Stimulated activated CD8-positive, alpha-beta memory T cell treated with anti-CD3 and anti-CD28 coated beads, Interleukin-12 subunit alpha, Interleukin-12 subunit beta, amount 100 ng/mL, for 4 hours (primary cell): Measurements from ENCODE around the gene TBX18.

ENCODE experiments used
- DNase-seq: peaks from one replicate; pipeline ENCODE4 v3.0.0-alpha.2; 2020; ENCODE audit warnings: low read depth

The TBX18 gene

DNA sequence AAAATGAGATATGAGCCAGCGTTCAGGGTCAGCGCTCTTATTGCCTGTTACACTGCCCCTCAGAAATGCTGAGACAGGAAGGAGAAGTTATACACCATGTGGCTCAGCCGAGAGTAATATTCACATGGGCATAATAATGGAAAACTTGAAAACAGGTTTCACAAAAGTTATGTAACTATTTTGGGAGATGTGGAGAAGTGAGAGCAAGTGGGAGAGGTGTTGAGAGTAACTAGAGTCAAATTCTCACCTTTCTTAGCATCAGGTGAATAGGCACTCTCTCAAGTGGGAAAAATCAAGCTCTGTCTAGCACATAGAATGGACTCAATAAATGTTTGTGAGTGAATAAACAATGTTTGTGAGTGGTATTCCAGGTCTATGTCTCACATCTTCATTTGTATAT, 94.5 kb downstream of the TBX18 start:
- no peak for DNase-seq

DNA sequence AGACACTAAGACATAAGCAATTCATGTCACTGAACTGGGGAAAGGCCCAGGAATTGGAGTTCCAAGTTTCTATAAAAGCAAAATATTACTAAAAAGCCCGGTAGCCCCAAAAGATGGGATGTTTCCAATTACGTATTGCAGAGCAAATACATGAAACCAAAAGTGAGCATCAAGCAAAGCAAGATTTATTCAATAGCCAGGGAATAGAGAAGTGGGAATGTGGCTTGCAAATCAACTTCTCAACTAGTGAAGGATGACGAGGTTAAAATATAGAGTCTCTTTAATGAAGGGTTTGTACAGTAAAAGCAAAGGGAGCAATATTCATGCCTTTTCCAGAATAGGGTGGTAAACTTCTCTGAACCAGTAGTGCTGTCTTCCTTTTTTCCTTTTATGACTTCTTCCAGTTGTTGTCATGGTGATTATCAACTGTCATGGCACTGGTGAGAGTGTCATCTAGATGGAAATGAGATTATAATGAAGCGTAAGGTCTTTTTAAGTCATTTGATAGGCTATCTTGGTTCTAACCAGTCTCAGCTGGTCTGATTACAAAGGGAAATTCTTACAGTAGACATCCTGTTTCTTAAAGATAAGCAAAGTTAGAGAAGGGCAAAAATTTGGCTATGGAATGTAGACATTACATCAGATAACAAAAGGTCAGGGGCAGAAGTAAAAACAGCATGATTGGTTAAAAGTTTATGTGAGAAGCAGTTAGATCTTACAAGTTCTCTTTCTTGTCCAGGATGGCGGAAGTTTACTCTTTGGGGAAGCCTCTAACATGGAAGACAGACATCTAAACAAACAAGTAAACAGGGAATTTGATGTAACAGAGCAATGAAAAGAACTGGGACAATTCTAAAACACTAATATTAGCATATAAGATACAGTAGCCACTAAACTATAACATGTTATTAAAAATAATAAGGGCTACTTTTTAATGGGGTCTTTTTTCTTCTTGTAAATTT, 96.9 kb downstream of the TBX18 start:
- DNase-seq, result no peak

DNA sequence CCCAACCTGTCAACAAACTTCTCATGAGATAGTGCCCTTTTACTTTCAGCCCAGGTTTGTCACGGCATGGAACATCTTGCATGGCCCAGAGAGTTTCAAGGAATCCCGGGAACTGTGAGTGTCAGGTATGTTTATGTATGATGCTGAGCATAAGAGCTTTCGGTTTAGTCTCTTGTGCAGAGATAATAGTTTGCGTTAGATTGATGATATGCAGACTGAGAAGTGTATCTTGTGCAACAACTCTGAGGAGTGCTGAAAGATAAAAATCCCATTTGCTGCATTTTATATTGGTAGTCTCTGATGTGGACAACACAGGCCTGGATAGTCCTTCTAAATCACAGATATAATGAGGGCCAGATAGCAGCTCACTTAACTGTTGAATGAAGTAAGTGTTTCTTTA, 99.0 kb downstream of the TBX18 start:
- DNase-seq, result no peak

DNA sequence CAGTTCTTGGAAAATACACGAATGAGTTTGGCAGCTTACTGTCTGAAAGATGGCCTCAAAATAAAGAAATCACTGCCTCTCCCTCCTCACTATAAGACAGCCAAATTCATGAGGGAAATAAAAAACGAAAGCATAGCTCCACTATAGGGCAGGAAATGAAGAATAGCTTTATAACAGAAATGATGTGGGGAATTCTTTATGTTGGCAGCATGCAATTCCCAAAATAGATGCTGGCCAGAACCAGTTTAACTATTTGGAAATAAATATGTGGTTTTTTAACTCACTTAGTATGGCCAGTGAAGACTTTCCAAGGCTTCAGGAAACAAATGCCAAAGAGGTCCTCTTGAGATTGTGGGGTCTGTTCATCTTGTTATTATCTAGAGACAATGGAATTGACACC, 100.5 kb downstream of the TBX18 start:
- no peak for DNase-seq

DNA sequence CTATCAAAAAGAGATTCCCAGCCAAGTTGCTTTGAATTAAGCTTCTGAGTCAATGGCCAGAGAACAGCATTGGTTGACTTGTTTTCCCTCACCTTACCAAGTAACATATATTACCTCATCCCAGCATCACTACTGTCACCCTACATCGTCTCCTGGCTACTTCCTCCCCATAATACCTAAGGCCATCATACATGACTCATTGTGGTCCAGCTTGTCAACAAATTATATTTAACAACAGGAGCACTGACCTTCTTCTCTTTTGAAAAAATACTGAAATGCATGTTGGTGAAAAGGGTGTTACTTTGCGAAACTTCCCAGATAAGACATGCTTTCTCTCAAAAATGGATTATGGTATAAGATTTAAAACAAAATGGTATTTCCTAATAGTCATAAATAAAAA, 106.9 kb downstream of the TBX18 start:
- DNase-seq, result no peak

DNA sequence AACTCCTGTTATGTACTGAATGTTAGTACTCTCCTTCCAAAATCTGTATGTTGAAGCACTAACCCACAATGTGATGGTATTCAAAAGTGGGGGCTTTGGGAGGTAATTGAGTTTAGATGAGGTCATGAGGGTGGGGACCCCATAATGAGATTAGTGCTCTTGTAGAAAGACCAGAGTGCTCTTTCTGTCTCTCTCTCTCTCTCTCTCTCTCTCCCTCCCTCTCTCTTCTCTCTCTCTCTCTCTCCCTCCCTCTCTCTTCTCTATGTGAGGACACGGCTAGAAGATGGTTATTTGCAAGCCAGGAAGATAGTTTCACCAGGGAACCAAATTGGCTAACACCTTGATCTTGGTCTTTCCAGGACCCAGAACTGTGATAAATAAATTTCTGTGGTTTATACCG, 107.4 kb downstream of the TBX18 start:
- DNase-seq, result no peak

DNA sequence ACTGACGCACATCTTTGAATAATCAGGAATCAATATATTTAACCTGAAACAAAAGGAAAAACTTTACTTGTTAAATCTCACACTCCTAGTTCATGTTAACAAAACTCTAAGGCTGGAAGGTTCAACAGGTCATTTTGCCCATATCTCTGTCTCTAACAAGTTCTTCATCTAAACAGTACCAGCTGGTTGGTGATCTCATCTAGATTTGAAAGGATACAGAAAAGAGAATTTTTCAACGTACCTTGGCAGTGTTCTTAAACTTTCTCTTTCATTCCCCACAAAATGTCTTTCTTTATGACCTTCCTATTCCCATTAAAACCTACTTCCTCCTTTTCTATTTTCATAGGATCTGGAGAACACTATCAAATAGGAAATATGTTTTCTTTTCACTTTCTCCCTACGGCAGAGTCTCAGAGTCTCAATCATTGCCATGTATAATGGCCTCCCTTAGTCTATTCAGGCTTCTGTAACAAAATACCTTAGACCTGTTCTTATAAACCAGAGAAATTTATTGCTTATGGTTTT, 111.3 kb downstream of the TBX18 start:
- no peak for DNase-seq

DNA sequence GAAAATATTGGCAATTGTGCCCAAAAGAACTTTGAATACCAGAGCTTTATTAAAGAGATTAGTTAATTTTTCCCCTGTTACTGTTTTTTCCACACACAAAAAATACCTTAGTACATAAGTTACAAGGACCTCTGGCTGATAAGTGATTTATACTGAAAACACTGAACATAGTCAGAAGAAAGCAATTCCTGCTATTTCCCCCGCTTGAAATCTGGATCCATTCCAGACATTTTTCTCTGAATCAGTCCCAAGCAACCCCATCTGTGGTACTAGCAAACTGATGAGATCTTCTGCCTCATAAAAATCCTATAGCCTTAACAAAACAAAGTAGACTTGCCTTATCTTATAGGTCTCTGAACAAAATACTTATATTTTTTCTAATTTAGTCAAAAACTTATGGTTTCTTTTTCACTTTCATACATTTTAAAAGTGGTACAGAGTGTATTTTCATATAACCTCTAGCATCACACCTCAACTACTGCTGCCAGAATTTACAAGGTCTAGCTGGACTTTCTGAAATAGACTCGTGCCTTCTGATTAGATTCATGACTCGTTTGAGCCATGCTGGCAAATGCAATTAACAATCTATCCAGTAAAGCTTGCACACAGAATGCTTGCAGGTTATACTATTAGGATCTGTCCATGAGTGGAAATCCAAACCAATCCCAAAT, 111.9 kb downstream of the TBX18 start:
- DNase-seq, result no peak

DNA sequence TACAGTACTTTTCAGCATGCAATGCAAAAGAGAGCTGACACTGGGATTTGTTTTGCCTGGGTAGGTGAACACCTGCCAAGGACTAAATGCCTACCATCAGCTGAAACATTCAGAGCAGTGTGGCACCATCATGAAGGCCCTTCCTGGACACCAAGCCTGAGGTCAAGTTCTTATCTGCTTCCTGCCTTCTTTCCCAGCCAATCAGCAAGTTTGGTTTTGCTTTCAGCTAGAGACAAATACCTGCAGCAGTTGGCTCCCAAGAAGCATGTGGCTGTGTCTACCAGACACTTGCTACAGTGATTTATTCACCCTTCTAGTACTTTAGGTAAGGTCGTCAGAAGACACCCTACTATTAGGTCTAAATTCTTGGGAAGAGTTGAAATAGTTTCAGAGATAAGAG, 112.8 kb downstream of the TBX18 start:
- DNase-seq, result no peak

DNA sequence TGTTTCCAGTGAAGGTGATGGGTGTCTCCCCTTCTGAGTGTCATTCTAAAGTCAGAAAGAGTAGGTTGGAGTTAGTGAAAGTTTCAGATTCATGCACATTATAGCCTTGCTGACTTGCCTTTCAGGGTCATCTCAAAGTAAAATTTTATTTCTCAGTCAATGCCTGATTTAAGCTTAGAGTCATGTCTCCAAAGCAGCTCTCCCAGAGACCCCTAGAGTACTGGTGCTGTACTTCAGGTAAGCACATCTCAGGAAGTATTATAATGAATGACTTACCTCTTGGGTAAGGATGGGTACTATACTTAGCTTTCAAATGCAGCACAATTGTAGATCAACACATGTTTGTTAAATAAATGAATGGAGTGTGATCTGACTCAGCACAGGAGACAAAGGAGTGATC, 116.0 kb downstream of the TBX18 start:
- DNase-seq, result no peak

DNA sequence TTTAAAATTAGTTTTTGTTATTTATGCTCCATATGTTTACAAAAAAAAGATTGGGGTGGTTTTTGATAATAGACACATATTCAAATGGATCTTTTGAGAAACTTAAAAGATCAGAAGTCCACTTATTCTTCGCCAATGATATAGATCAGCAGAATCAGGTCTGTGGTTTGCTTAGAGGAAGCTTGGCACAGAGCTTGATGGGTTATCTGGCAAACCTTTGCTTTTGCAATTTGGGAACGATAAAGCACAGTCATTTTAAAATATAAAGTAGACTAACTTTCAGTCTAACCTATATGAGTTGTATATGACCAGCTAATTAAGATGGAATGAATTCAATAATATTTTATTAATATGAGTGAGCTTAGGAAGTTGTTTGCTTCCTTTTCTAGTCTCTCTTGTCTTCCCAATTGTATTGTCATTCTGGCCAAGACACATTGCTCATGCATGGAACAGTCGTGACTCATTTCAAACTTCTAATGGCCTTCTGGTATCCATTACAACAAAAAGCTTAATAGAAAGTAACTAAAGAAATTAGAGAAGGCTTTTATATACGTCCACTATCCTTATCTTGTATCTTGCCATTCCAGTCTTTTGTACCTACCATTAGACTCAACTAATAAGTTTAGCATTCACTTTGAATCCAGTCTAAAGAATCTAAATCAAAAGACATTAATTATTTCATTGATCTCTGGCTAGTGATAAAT, 118.7 kb downstream of the TBX18 start:
- DNase-seq, result no peak

DNA sequence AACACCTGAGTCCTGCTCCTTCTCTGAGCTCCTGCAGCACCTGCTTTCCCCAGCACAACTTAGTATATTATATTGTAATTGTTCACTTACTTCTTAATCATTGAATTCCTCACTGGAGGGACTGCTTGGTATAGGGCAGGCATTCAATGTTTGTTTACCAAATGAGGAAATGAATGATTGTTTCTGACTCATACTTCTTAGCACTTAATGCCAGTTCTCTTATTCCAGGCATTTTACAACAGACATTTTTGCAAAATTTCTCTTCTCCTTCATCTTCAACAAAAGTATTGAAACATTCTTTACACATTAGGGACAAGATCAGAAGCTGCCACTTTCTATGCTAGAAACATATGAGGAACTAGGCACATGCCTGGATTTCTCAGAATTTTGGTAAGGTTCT, 119.4 kb downstream of the TBX18 start:
- DNase-seq, result no peak

DNA sequence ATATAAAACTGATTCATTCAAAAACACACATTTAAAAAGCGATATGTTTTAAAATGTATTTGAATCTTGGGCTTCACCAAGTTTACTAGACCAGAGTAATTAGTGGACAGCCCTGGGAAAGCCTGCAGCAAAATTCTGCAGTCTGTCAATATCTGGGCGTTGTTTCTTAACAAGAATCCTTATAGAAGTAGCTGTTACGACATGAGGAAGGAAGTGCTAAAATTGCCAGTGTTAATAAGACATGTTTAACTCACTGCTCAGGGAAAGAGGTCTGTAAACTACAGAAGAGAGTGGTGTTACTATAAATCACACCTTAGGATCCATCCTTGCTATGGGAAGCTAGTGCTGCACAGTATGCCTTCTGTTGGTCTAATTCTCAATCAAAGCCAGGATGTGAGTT, 120.6 kb downstream of the TBX18 start:
- DNase-seq, result no peak

DNA sequence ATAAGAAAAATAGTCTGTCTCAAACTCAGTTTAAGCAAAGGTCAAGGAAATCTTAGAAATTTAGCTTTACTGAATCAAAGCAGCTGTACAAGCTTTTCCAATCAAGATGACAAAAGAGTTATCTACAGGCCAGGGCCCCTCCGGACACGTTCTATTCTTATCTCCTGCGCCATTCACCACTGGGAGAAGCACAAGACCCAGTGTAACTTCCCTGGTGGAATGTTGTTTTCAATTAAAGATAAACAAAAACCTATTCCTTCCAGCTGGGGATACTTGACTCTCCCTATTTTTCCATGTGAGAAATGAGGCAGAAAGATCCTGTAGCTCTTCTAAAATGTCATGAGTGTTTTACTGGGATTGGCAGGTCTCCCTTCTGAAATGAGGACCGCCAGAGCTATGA, 123.3 kb downstream of the TBX18 start:
- no peak for DNase-seq

DNA sequence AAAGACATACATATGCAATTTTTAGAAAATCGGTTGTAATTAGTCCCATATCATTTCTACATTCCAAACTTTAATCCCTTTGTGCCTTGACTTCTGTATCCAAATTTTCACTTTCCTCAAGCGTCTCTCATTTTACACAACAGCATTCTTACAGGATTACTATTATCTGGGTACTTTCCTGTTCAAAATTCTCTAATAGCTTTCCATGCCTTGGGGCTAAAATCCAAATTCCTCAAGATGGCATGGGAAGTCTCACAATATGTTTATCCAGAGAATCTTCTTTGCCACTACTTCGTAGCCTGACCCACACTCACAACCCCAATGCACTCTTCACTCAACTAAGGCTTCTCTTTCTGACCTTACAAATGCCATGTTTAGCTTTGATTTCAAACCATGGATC, 125.0 kb downstream of the TBX18 start:
- DNase-seq, result no peak

DNA sequence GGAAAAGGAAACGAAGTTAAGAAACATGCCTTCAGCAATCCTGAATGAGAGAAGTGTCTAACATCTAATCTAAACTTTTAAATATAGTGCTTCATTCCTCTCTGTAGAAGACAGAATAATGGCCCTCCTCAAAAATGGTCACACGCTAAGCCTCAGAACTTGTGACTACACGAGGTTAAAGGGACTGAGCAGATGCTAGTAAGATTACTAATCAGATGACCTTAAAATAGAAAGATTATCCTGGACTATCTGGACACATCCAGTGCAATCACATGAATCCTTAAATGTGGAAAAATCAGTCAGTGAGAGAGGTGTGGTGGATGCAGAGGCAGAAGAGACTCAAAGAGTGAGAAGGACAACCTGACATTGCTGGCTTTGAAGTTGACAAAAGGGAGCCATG, 126.1 kb downstream of the TBX18 start:
- DNase-seq, result no peak
